Measurements from ENCODE around the gene HNRNPA0.
"Not testable (repeated sequence)": the region's sequence is repeated elsewhere in the genome, so short reads cannot be mapped to it uniquely, and the experiment has no call there.

HNRNPA0 gene

DNA sequence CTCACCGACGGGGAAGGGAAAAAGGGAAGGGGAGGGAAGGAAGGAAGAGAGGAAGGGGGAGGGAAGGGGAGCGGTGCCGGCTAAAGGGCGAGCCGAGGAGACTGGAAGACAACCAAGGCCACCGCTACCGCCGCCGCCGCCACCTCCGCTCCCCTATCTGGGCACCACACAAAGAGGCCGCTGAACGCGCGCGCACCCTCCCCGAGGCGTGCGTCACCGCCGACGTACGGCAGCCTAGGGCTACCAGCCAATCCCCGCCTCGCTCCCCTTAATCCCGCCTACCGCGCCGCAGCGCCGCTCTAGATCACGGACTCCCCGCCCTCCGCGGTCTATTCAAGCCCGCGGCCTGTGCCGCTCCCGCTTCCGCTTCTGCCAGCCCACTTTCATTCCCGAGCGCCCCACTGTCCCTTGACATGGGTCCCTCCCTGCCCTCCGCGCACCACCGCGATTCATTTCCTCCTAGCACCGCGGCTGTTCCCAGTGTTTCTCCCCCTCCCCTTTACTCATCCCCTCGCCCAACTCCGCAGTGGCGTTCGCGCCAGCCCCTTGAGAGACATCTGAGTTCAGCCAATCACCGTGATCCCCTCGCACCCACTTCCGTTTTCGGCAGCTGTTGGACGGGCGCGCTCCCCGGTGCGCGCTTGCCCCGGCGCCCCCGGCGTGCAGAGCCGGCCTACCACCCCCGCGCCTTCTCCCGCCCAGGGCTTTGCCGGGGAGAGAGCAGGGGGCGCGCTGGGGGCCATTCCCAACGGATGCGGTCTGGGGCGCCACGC, at the start of gene HNRNPA0:
Gene HNRNPA0, minus strand, starts transcription at position 176 of the 773 bp plus-strand sequence. CDS start 297 bp downstream, outside the sequence.
- DNase-seq = peak; percentile 92 to 94

DNA sequence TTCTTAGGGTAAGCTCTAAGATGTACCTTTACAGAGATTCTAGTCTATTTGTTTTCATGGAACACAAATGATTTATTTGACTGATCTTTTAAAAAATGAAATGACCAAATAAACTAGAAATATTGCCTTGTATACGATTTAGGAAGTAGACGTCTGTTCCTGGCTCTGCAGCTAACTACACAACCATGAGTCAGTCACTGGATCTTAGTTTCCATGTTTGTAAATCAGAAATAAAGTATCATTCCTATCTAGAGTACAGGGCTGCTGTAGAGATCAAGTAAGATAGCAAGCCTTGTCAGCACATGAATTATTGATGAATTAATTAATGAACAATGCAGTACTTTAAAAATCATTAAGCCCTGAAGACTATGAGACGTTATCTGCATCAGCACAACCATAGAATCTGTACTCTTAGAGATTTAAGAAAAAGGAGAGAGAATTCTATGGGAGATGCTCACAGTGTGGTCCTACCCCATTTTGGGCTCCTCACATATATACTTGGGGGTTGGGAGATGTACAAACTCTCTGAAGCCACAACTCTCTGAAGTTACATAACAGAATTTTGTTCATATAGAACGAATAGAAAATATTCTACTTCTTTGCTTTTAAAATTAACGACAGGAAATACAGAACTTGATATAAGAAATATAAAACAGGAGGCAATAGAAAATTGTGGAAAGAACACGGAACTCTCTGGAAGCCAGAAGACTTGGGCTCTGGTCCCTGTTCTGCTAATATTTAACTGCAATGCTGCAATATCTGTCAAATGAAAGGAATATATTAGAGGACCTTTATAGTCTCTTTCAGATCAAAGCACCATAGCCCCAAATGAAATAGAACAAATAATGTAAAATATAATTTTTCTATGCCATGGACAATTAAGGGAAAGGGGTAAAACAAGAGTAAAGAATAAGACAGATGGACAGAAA, 48.4 kb upstream of the HNRNPA0 start:
- DNase-seq = no peak

DNA sequence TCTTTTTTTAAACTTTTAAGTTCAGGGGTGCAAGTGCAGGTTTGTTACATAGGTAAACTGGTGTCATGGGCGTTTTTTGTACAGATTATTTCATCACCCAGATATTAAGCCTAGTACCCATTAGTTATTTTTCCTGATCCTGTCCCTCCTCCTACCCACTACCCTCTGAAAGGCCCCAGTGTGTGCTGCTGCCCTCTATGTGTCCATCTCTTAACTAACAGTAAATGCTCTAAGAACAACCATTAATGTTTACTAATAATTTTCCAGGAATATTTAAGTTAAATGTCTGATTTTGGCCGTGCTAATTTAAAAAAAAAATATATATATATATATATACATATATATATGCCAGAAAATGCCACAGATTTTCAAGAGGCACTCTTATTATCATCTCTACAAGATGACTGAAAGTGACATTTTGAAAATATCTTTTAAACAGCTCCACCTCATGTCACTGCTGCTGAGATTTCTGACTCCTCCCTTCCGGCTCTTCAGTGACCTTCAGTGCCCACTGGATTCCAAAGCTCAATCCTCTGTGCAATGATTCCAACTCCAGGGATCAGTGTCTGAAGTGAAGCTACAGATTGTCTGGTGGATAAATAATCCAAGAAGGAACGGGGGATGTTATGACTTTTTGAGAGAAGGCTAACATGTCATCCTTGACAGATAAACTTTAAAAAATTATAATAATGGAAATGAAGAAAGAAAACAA, 46.7 kb upstream of the HNRNPA0 start:
- no peak for DNase-seq

DNA sequence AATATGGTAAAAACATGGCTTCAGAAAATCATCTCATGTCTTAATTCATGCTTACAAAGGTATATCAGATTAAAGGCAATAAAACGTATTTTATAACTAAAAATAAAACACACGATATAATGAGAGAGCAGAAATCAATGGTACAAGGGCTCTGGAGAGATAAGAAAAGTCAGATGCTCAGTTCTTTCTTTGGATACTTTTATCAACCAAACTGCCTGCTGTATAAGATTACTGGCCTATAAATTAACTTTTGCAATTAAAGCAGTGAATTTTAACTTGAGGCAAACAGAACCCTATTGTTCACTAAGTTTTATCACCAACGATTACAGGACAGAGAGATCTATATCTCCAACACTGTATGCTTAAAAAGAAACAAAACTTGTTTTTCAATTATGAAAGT, 42.1 kb upstream of the HNRNPA0 start:
- DNase-seq = no peak

DNA sequence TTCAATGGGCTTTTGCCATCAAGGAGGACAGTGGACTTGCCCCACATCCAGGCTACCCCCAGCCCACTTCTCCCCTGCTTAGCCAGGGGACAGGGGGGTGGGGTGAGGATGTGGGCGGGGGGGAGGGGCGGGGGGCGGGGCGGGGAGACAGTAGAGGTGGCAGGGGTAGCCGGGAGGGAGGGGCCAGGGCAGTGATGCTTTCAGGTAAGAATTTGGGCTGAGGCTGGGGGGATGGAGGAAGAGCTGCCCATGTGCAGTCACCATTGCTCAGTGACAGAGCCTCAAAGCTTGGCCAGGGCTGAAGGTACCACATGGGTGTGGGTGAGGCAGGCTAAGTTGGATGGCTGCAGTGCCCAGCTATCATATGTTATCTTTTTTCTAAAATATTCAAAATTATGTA, 40.7 kb upstream of the HNRNPA0 start:
- no peak for DNase-seq

- no peak for DNase-seq
Measured at GRCh38 chr5:137792303-137792702, 38.1 kb upstream of the HNRNPA0 start.

GRCh38 chr5:137791799-137792198, 37.6 kb upstream of the HNRNPA0 start:
- no peak for DNase-seq

GRCh38 chr5:137791387-137791786, 37.2 kb upstream of the HNRNPA0 start:
- no peak for DNase-seq

GRCh38 chr5:137788560-137788959, 34.4 kb upstream of the HNRNPA0 start:
- not testable (repeated sequence) for DNase-seq

DNA sequence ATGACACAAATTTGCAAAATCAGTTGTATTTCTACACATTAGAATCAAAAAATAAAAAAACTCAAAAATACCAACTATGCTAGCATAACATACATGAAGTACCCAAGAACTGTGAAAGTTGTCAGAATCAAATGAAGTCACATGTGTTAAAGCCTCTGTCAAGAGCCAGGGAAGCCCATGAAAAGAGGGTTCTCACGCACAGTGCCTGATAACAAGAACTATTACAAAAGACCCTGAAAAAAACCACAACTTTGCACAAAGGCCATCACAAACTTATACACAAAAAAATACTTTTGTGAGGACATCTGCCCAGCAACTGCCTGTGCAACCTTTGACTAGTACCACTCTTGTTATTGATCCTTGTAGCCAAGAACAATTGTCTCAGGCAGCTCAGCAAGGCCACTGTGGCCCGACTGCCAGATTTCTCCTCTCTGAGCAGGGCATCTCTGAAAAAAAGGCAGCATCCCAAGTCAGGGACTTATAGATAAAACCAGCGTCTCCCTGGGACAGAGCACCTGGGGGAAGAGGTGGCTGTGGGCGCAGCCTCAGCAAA, 28.9 kb upstream of the HNRNPA0 start:
- DNase-seq = no peak

DNA sequence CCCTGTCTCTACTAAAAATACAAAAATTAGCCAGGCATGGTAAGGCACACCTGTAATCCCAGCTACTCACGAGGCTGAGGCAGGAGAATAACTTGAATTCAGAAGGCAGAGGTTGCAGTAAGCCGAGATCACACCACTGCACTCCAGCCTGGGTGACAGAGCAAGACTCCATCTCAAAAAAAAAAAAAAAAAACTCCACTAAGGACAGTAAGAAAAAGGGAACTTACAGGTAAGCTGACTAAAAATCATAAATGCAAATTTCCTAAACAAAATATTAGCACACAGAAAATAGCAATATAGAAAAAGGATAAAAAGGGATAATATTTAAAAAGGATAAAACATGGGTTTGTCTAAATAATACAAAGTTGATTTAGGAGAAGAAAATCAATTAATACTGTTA, 27.9 kb upstream of the HNRNPA0 start:
- no peak for DNase-seq

DNA sequence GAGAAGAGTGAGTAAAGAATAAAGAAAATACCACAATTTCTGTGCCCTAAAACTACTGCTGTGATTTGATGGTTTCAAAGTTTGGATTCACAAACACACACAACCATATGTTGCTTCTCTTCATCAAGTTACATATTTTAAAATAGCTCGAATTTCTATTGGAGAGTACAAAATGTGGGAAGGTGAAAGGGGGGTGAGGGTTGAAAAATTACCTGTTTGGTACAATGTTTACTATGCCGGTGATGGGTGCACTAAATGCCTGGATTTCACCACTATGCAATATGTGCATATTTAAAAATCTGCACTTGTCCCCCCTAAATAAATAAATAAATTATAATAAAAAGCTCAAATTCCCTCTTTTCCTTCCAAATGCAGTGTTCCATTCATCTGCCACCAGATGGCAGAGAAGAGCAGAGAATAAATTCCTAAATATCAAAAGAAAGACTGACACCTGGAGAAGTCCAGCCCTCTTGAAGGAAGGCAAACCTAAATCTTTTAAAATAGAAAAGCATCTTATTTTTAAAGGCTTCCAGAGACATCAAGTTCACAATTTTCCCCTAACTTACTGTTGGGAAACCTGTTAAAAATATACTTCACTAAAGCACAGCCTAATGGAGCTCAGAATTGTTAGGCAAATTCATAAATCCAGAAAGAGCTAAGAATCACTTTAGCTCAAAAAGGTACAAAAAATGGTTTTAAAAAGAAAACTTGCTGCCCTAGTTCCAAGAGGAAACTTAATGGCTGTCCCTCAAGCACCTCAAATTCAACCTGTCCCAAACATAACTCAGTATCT, 24.8 kb upstream of the HNRNPA0 start:
- peak; percentile 27 to 31 for DNase-seq

GRCh38 chr5:137767937-137768336, 13.8 kb upstream of the HNRNPA0 start:
- not testable (repeated sequence) for DNase-seq

GRCh38 chr5:137761566-137761965, 7.4 kb upstream of the HNRNPA0 start:
- DNase-seq = no peak

GRCh38 chr5:137760719-137761516, 6.8 kb upstream of the HNRNPA0 start:
- DNase-seq = no peak

DNA sequence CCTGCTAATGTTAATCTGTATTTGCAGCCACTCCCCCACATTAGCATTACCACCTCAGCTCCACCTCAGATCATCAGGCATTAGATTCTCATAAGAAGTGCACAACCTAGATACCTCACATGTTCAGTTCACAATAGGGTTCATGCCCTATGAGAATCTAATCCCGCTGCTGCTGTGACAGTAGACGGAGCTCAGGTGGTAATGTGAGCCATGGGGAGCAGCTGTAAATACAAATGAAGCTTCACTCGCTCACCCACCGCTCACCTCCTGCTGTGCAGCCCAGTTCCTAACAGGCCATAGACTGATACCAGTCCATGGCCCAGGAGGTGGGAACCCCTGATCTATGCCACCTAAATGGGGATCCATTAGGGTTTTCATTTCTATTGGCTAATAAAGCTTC, 6.1 kb upstream of the HNRNPA0 start:
- DNase-seq = no peak

GRCh38 chr5:137758715-137759306, 4.6 kb upstream of the HNRNPA0 start:
- no peak for DNase-seq

DNA sequence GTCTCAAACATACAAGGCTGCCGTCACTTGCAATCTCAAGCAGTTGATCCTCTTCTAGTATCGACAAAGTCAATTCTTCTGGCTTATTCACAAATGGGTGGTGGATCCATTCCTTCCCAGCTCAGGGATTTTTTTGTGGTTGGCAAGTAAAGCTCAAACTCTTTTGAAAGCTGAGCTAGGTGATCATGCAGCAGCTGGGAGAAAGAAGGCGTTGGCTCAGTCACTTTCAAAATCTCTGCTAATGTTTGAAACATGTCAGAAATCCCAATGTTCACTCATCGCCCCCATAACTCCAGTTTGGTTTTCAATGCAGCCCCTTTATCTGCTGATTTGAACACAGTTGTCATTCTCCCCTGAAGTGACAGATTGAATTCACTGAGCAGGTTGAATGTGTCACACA, 4.0 kb upstream of the HNRNPA0 start:
- DNase-seq = no peak

DNA sequence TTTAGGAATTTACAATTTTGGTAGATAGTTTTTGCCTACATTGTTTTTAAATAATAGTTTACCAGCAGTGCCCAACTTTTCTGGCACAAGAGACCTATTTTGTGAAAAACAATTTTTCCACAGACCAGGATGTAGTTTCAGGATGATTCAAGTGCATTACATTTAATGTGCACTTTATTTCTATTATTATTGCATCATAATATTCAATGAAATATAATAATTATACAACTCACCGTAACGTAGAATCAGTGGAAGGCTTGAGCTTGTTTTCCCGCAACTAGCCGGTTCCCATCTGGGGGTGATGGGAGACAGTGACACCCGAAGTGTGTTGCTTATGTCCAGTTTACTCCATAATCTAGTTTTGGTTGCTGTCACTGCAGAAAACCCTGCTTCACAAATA, 3.5 kb upstream of the HNRNPA0 start:
- no peak for DNase-seq

GRCh38 chr5:137754961-137755762, 999 bp upstream of the HNRNPA0 start:
- peak in 1 of 2 experiments; percentile 59 for DNase-seq

Measured in AML-193 (cell line).